Measurements from ENCODE around the gene TRAPPC12.

Gene TRAPPC12

GRCh38 chr2:3342324-3342723, 37.2 kb upstream of the TRAPPC12 start:
- no peak overlapping the region for H2BK15ac ChIP-seq (ENCODE audit: low read depth, poor library complexity, severe bottlenecking)
- no peak overlapping the region for H2AFZ ChIP-seq (ENCODE audit: low read depth, low read length)
- no peaks in the 10 kb centered on the region for H3K9me3 ChIP-seq (ENCODE audit: control insufficient read depth, low read length)
- H3K4ac ChIP-seq (ENCODE audit: low read depth in 1 of 2, low read length in 2 of 2): no peak overlapping the region
- H2BK12ac ChIP-seq (ENCODE audit: low read length in 2 of 2): no peak overlapping the region
- no peak for DNase-seq
- no peak overlapping the region for H3K9ac ChIP-seq (ENCODE audit: low read length)
- H4K8ac ChIP-seq (ENCODE audit: low read length): no peak overlapping the region
- peaks cover 4% of the 10 kb centered on the region for H3K4me1 ChIP-seq (ENCODE audit: control insufficient read depth, insufficient read depth, low read depth, low read length)
- H2BK120ac ChIP-seq (ENCODE audit: low read depth, low read length): no peak overlapping the region
- H3K27ac ChIP-seq (ENCODE audit: low read length, poor library complexity, severe bottlenecking): no peak overlapping the region
- no peak overlapping the region for H3K14ac ChIP-seq (ENCODE audit: low read length in 2 of 2)
- peaks cover 12 to 16% of the 10 kb centered on the region in 2 experiments for H3K36me3 ChIP-seq (ENCODE audit: control insufficient read depth in 1 of 2, insufficient read depth in 2 of 2, low read depth in 1 of 2, low read length in 2 of 2)
- no peak overlapping the region for H3K18ac ChIP-seq (ENCODE audit: low read depth in 1 of 2, low read length in 2 of 2)
- H2BK5ac ChIP-seq (ENCODE audit: low read depth, low read length, poor library complexity, severe bottlenecking): no peak overlapping the region
- H3K79me1 ChIP-seq (replicated peaks; ENCODE audit: low read length, poor library complexity, severe bottlenecking): peaks cover 36% of the 10 kb centered on the region
- H3K23ac ChIP-seq (ENCODE audit: low read length in 2 of 2): no peak overlapping the region
- WGBS: 94% methylated on average over 9 of the region's 9 CpGs
- H3K4me2 ChIP-seq (ENCODE audit: low read length, poor library complexity, severe bottlenecking): no peak overlapping the region
- H3K27me3 ChIP-seq (ENCODE audit: control insufficient read depth in 1 of 2, insufficient read depth in 1 of 2, low read length in 2 of 2): no peaks in the 10 kb centered on the region
- no peak overlapping the region for H4K91ac ChIP-seq (ENCODE audit: low read length)
- H3K4me3 ChIP-seq (ENCODE audit: insufficient read depth in 1 of 2, low read depth in 1 of 2, low read length in 2 of 2): no peak overlapping the region
- no peak overlapping the region for H2AK5ac ChIP-seq (ENCODE audit: low read length, severe bottlenecking)

GRCh38 chr2:3343012-3343411, 36.5 kb upstream of the TRAPPC12 start:
- H3K23ac ChIP-seq (ENCODE audit: low read length in 2 of 2): peak overlapping the region in 1 of 2 experiments; percentile 37
- no peak overlapping the region for H2BK12ac ChIP-seq (ENCODE audit: low read length in 2 of 2)
- peaks cover 4% of the 10 kb centered on the region for H3K4me1 ChIP-seq (ENCODE audit: control insufficient read depth, insufficient read depth, low read depth, low read length)
- no peak overlapping the region for H3K4me2 ChIP-seq (ENCODE audit: low read length, poor library complexity, severe bottlenecking)
- WGBS: 97% methylated on average over 11 of the region's 11 CpGs
- no peak overlapping the region for H3K4me3 ChIP-seq (ENCODE audit: insufficient read depth in 1 of 2, low read depth in 1 of 2, low read length in 2 of 2)
- H3K36me3 ChIP-seq (ENCODE audit: control insufficient read depth in 1 of 2, insufficient read depth in 2 of 2, low read depth in 1 of 2, low read length in 2 of 2): peaks cover 5 to 16% of the 10 kb centered on the region in 2 experiments
- DNase-seq: no peak
- no peak overlapping the region for H3K9ac ChIP-seq (ENCODE audit: low read length)
- no peak overlapping the region for H3K14ac ChIP-seq (ENCODE audit: low read length in 2 of 2)
- H3K27me3 ChIP-seq (ENCODE audit: control insufficient read depth in 1 of 2, insufficient read depth in 1 of 2, low read length in 2 of 2): no peaks in the 10 kb centered on the region
- no peak overlapping the region for H2BK15ac ChIP-seq (ENCODE audit: low read depth, poor library complexity, severe bottlenecking)
- no peak overlapping the region for H2BK120ac ChIP-seq (ENCODE audit: low read depth, low read length)
- H3K9me3 ChIP-seq (ENCODE audit: control insufficient read depth, low read length): no peaks in the 10 kb centered on the region
- H3K27ac ChIP-seq (ENCODE audit: low read length, poor library complexity, severe bottlenecking): no peak overlapping the region
- no peak overlapping the region for H3K18ac ChIP-seq (ENCODE audit: low read depth in 1 of 2, low read length in 2 of 2)
- no peak overlapping the region for H2AK5ac ChIP-seq (ENCODE audit: low read length, severe bottlenecking)
- H3K79me1 ChIP-seq (replicated peaks; ENCODE audit: low read length, poor library complexity, severe bottlenecking): peaks cover 36% of the 10 kb centered on the region
- H4K8ac ChIP-seq (ENCODE audit: low read length): no peak overlapping the region
- no peak overlapping the region for H3K4ac ChIP-seq (ENCODE audit: low read depth in 1 of 2, low read length in 2 of 2)
- no peak overlapping the region for H2AFZ ChIP-seq (ENCODE audit: low read depth, low read length)
- H2BK5ac ChIP-seq (ENCODE audit: low read depth, low read length, poor library complexity, severe bottlenecking): no peak overlapping the region
- H4K91ac ChIP-seq (ENCODE audit: low read length): no peak overlapping the region

DNA sequence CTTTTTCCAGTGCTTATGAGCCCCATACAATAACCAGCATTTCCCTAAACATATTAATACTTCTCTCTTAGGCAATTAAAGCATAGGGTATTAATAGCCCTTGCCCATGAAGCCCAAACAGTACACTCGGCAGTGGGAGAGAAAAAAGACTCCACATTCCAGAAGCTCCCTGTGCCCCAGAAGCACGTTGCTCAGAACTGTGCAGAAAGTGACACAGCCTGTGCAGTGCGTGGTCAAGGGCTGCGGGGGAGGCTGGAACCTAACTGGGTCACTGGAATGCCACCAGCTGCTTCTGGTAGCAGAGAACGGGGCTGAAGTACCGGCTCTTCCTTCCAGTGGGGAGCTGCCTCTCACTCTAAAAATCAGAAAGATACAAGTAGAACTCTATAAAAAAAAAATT, 34.6 kb upstream of the TRAPPC12 start:
- Histone ChIP-seq H3K9me3 (ENCODE audit: control insufficient read depth, low read length) (no peaks in the 10 kb centered on the region), H3K9ac (ENCODE audit: low read length) (no peak overlapping the region), H3K27me3 (ENCODE audit: control insufficient read depth in 1 of 2, insufficient read depth in 1 of 2, low read length in 2 of 2) (no peaks in the 10 kb centered on the region), H3K14ac (ENCODE audit: low read length in 2 of 2) (no peak overlapping the region), H4K91ac (ENCODE audit: low read length) (no peak overlapping the region), H3K27ac (ENCODE audit: low read length, poor library complexity, severe bottlenecking) (no peak overlapping the region), H2AK5ac (ENCODE audit: low read length, severe bottlenecking) (no peak overlapping the region), H3K4me2 (ENCODE audit: low read length, poor library complexity, severe bottlenecking) (no peak overlapping the region), H3K18ac (ENCODE audit: low read depth in 1 of 2, low read length in 2 of 2) (no peak overlapping the region), H3K4me1 (ENCODE audit: control insufficient read depth, insufficient read depth, low read depth, low read length) (peaks cover 7% of the 10 kb centered on the region), H3K4me3 (ENCODE audit: insufficient read depth in 1 of 2, low read depth in 1 of 2, low read length in 2 of 2) (no peak overlapping the region), H3K4ac (ENCODE audit: low read depth in 1 of 2, low read length in 2 of 2) (no peak overlapping the region), H3K23ac (ENCODE audit: low read length in 2 of 2) (no peak overlapping the region), H3K36me3 (ENCODE audit: control insufficient read depth in 1 of 2, insufficient read depth in 2 of 2, low read depth in 1 of 2, low read length in 2 of 2) (peaks cover 5 to 33% of the 10 kb centered on the region in 2 experiments), H4K8ac (ENCODE audit: low read length) (no peak overlapping the region), H2BK12ac (ENCODE audit: low read length in 2 of 2) (no peak overlapping the region), H2BK5ac (ENCODE audit: low read depth, low read length, poor library complexity, severe bottlenecking) (no peak overlapping the region), H2AFZ (ENCODE audit: low read depth, low read length) (no peak overlapping the region), H2BK120ac (ENCODE audit: low read depth, low read length) (no peak overlapping the region), H2BK15ac (ENCODE audit: low read depth, poor library complexity, severe bottlenecking) (no peak overlapping the region), H3K79me1 (replicated peaks; ENCODE audit: low read length, poor library complexity, severe bottlenecking) (peaks cover 42% of the 10 kb centered on the region)
- DNase-seq: no peak
- 94% methylated on average over 4 of the region's 6 CpGs for WGBS

DNA sequence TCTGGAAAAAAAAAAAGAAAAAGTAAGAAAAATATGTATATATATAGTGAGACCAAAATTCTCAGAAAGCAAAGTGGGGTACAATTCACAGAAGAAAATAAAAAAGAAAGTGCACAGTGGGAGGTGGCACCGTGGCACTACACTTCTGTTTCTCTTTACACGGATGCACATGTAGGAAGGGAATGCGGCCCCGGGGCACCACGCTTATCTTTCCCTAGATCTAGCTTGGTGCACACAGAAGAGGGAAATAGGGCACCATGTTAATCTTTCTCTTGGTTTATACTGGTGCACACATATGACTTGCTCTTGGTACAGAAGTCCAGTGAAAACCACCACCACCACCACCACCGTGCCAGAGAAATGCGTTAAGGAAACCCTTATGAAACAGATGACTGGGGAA, 33.9 kb upstream of the TRAPPC12 start:
- H3K79me1 ChIP-seq (replicated peaks; ENCODE audit: low read length, poor library complexity, severe bottlenecking): peaks cover 38% of the 10 kb centered on the region
- no peak overlapping the region for H3K18ac ChIP-seq (ENCODE audit: low read depth in 1 of 2, low read length in 2 of 2)
- WGBS: 99% methylated on average over 7 of the region's 7 CpGs
- H2BK12ac ChIP-seq (ENCODE audit: low read length in 2 of 2): no peak overlapping the region
- no peak overlapping the region for H4K8ac ChIP-seq (ENCODE audit: low read length)
- H3K4ac ChIP-seq (ENCODE audit: low read depth in 1 of 2, low read length in 2 of 2): no peak overlapping the region
- H2AFZ ChIP-seq (ENCODE audit: low read depth, low read length): no peak overlapping the region
- no peak overlapping the region for H2BK120ac ChIP-seq (ENCODE audit: low read depth, low read length)
- no peak overlapping the region for H3K9ac ChIP-seq (ENCODE audit: low read length)
- H4K91ac ChIP-seq (ENCODE audit: low read length): no peak overlapping the region
- no peak overlapping the region for H3K27ac ChIP-seq (ENCODE audit: low read length, poor library complexity, severe bottlenecking)
- no peak overlapping the region for H3K4me3 ChIP-seq (ENCODE audit: insufficient read depth in 1 of 2, low read depth in 1 of 2, low read length in 2 of 2)
- no peak for DNase-seq
- no peak overlapping the region for H2BK5ac ChIP-seq (ENCODE audit: low read depth, low read length, poor library complexity, severe bottlenecking)
- no peak overlapping the region for H3K23ac ChIP-seq (ENCODE audit: low read length in 2 of 2)
- peaks cover 7% of the 10 kb centered on the region for H3K4me1 ChIP-seq (ENCODE audit: control insufficient read depth, insufficient read depth, low read depth, low read length)
- H3K36me3 ChIP-seq (ENCODE audit: control insufficient read depth in 1 of 2, insufficient read depth in 2 of 2, low read depth in 1 of 2, low read length in 2 of 2): peaks cover 5 to 33% of the 10 kb centered on the region in 2 experiments
- H3K27me3 ChIP-seq (ENCODE audit: control insufficient read depth in 1 of 2, insufficient read depth in 1 of 2, low read length in 2 of 2): no peaks in the 10 kb centered on the region
- no peak overlapping the region for H3K14ac ChIP-seq (ENCODE audit: low read length in 2 of 2)
- H3K9me3 ChIP-seq (ENCODE audit: control insufficient read depth, low read length): no peaks in the 10 kb centered on the region
- H2AK5ac ChIP-seq (ENCODE audit: low read length, severe bottlenecking): no peak overlapping the region
- H3K4me2 ChIP-seq (ENCODE audit: low read length, poor library complexity, severe bottlenecking): no peak overlapping the region
- H2BK15ac ChIP-seq (ENCODE audit: low read depth, poor library complexity, severe bottlenecking): no peak overlapping the region

Measured in mesenchymal stem cell (in vitro differentiated cells and primary cell).